ENCODE measurements around the gene C1orf167. TPM values are rescaled to one million over a fixed set of nuclear protein-coding genes. Genes with fewer than 3 reads are reported as not detected.

C1orf167 gene
- total RNA-seq, 6 donors from 2014 or later: 1.0 to 14.3 (median 8.8) TPM

DNA sequence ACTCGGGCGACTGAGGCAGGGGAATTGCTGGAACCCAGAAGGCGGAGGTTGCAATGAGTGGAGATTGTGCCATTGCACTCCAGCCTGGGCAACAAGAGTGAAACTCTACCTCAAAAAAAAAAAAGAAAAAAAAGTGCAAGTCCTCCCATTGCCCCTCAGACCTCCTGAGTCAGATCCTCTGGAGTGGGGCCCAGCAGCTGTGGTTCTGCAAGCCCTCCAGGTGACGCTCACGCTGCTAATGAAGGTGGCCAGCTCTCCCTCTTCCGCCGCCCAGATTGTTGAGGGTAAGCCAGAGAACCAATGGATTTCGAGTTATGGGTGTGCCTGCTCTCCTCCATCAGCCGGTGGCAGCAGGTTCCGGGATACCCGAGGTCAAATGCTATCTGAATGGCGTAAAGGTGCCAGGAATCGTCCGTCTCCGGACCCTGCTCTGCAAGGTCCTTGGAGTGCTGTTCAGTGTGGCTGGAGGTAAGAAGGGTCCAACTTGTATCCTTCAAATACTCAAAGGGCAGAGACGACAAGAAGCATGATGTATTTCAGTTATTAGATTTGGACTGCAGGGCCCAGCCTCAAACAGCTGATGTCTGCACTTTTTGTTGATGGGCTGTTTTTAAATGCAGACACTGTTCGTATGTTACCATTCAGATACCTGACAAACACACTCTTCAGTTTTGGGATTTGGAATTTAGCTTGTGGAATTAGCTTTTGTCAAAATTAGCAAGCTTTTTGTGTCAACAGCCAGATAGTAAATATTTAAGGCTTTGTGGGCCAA, 61.6 kb downstream of the C1orf167 start:
- TF ChIP-seq, protein P1, sequence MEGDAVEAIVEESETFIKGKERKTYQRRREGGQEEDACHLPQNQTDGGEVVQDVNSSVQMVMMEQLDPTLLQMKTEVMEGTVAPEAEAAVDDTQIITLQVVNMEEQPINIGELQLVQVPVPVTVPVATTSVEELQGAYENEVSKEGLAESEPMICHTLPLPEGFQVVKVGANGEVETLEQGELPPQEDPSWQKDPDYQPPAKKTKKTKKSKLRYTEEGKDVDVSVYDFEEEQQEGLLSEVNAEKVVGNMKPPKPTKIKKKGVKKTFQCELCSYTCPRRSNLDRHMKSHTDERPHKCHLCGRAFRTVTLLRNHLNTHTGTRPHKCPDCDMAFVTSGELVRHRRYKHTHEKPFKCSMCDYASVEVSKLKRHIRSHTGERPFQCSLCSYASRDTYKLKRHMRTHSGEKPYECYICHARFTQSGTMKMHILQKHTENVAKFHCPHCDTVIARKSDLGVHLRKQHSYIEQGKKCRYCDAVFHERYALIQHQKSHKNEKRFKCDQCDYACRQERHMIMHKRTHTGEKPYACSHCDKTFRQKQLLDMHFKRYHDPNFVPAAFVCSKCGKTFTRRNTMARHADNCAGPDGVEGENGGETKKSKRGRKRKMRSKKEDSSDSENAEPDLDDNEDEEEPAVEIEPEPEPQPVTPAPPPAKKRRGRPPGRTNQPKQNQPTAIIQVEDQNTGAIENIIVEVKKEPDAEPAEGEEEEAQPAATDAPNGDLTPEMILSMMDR (IDR thresholded peaks at IDR 0.05): no peak
- no peak for TF ChIP-seq POLR2AphosphoS5 (IDR thresholded peaks at IDR 0.05)
- TF ChIP-seq EP300 (IDR thresholded peaks at IDR 0.05): no peak
- TF ChIP-seq POLR2A (IDR thresholded peaks at IDR 0.05): no peak
- ATAC-seq (ENCODE audit: low FRiP score in 2 of 2): no peak
- DNase-seq: no peak

DNA sequence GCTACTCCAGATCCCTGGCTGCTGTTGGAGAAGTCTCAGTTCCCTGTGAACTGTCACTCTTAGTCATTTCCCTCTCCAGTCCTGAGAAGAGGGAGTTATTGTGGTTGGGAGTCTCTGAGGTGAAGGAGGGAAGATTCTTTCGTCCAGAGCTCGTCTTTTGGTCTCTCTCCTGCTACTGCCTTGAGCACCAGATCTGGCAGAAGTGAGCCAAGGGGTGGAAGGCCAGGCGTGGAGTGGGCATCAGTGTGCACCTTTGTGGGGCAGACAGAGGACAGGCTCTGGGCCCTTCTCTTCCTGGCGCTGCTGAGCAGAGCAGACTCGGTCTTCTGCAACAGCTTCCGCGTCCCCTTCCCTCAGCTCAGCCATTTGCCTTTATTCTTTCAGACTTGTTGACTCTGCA, 63.1 kb downstream of the C1orf167 start:
- Histone ChIP-seq H3K4me3 (no peak overlapping the region), H3K36me3 (peaks cover 21 to 99% (median 90%) of the 10 kb centered on the region in 4 donors), H3K27ac (no peak overlapping the region), H3K27me3 (no peaks in the 10 kb centered on the region), H3K4me1 (no peaks in the 10 kb centered on the region), H3K9me3 (no peaks in the 10 kb centered on the region)
- no peak for DNase-seq
- TF ChIP-seq POLR2AphosphoS5 (IDR thresholded peaks at IDR 0.05): no peak
- no peak for TF ChIP-seq EP300 (IDR thresholded peaks at IDR 0.05)
- no peak for TF ChIP-seq POLR2A (IDR thresholded peaks at IDR 0.05)
- TF ChIP-seq, protein P1 (IDR thresholded peaks at IDR 0.05): no peak
- no peak for ATAC-seq (ENCODE audit: low FRiP score in 2 of 2)
- WGBS, 2 donors: 88 to 93% methylated on average over 7 of the region's 7 CpGs

More for the DNA sequence above, 61.6 kb downstream of the C1orf167 start:
- Histone ChIP-seq H3K27me3 (no peaks in the 10 kb centered on the region), H3K36me3 (peaks cover 14 to 99% (median 86%) of the 10 kb centered on the region in 4 donors), H3K9me3 (no peaks in the 10 kb centered on the region), H3K4me1 (no peaks in the 10 kb centered on the region), H3K4me3 (no peak overlapping the region), H3K27ac (no peak overlapping the region)
- WGBS, 2 donors: 95% methylated on average over 17 of the region's 17 CpGs

DNA sequence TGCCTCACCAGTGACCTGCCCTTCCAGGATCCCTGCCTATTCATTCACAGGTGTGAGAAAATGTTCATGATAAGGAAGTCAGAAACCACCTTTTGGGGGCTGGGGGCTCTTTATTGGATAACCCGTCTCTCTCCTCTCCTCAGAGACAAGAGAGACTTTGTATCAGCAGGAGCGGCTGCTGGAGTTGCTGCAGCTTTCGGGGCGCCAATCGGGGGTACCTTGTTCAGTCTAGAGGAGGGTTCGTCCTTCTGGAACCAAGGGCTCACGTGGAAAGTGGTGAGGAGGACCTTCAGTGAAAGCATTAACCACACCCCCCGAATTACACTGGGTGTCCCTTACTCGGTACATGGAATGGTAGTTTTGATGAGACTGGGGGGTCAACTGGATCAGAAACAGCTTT, 65.0 kb downstream of the C1orf167 start:
- TF ChIP-seq POLR2AphosphoS5 (IDR thresholded peaks at IDR 0.05): no peak
- TF ChIP-seq EP300 (IDR thresholded peaks at IDR 0.05): no peak
- no peak for TF ChIP-seq POLR2A (IDR thresholded peaks at IDR 0.05)
- TF ChIP-seq, protein P1 (IDR thresholded peaks at IDR 0.05): no peak
- Histone ChIP-seq H3K27ac (no peak overlapping the region), H3K4me3 (no peak overlapping the region), H3K36me3 (peaks cover 30 to 97% (median 91%) of the 10 kb centered on the region in 4 donors), H3K9me3 (no peaks in the 10 kb centered on the region), H3K4me1 (no peaks in the 10 kb centered on the region), H3K27me3 (no peaks in the 10 kb centered on the region)
- no peak for DNase-seq
- no peak for ATAC-seq (ENCODE audit: low FRiP score in 2 of 2)
- 93 to 95% methylated on average over 9 of the region's 9 CpGs for WGBS, 2 donors

DNA sequence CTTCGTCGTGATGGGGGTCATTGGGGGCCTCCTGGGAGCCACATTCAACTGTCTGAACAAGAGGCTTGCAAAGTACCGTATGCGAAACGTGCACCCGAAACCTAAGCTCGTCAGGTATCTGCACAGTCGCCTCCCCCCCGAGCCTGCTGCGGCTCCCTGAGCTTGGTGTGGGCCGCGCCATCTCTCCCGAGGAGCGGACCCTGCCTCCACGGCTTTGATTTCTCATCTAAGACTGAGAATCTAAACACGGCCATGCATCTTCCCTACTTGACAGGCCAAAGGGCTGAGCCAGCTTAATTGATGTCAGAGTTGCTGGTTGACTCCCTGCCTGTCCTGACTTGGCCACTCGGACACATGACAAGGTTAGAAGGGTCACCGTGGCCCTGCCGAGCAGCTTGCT, 66.5 kb downstream of the C1orf167 start:
- DNase-seq (peak in 1 of 2 donors; percentile 46), ATAC-seq (ENCODE audit: low FRiP score in 2 of 2) (no peak)
- no peaks in the 10 kb centered on the region for H3K27me3 ChIP-seq
- H3K27ac ChIP-seq: no peak overlapping the region
- TF ChIP-seq POLR2AphosphoS5 (IDR thresholded peaks at IDR 0.05) (no peak), POLR2A (IDR thresholded peaks at IDR 0.05) (no peak), EP300 (IDR thresholded peaks at IDR 0.05) (no peak)
- TF ChIP-seq, protein P1 (IDR thresholded peaks at IDR 0.05): no peak
- 89 to 95% methylated on average over 18 to 19 of the region's 19 CpGs for WGBS, 2 donors
- H3K9me3 ChIP-seq: no peaks in the 10 kb centered on the region
- H3K36me3 ChIP-seq: peaks cover 32 to 97% (median 87%) of the 10 kb centered on the region in 4 donors
- no peak overlapping the region for H3K4me3 ChIP-seq
- no peaks in the 10 kb centered on the region for H3K4me1 ChIP-seq
